HEK293 (cell line): ENCODE results near the gene COLQ.

Source experiments
- CTCF ChIA-PET: fragments of 350-600 bp; formaldehyde crosslinking; extraction: SDS; loops from one replicate; lab custom pipeline; 2021; ENCODE audit warnings: antibody characterized with exemption; lab: Yijun Ruan, JAX
- POLR2A ChIA-PET: fragments of 300-600 bp; formaldehyde crosslinking; extraction: SDS; loops from one replicate; lab custom pipeline; 2020; ENCODE audit warnings: antibody characterized with exemption, inconsistent platforms; lab: Yijun Ruan, JAX
- H3K27ac ChIP-seq: fragments of 200-500 bp; sonication (Bioruptor generic); 2 replicates; pipeline ENCODE4 v1.5.1; 2014; ENCODE audit warnings: low read depth, low read length, control low read depth, inconsistent platforms; ENCODE audit errors: extremely low read depth
- H3K36me3 ChIP-seq, 2 experiments: fragments of 200-500 bp in 1 of 2; sonication (Bioruptor generic) in 1 of 2; 1 replicate in 1 of 2; 2 replicates in 1 of 2; pipeline ENCODE4 v1.5.1; 2014 to 2017; ENCODE audit warnings: inconsistent platforms in 2 of 2, low read length in 2 of 2; ENCODE audit not compliant: control insufficient read depth in 2 of 2, insufficient read depth in 1 of 2
- H3K4me1 ChIP-seq: fragments of 200-500 bp; sonication (Bioruptor generic); 2 replicates; pipeline ENCODE4 v1.5.1; 2014; ENCODE audit warnings: mild to moderate bottlenecking, low read length, inconsistent platforms; ENCODE audit not compliant: control insufficient read depth, insufficient read depth
- H3K4me3 ChIP-seq: 2 replicates; pipeline ENCODE4 v1.5.1; 2011; ENCODE audit warnings: low read depth, mild to moderate bottlenecking, control low read depth, low read length, moderate library complexity
- H3K9me3 ChIP-seq: fragments of 200-500 bp; sonication (Bioruptor generic); 2 replicates; pipeline ENCODE4 v1.5.1; 2014; ENCODE audit warnings: low read depth, low read length, inconsistent platforms; ENCODE audit not compliant: control insufficient read depth, insufficient read depth
- IKZF3 ChIP-seq: fragments of 450-650 bp; IDR thresholded peaks from 2 replicates; pipeline ENCODE4 v1.5.0; 2018; ENCODE audit warnings: missing biosample characterization, mild to moderate bottlenecking, missing genetic modification characterization, moderate library complexity
- KLF17 ChIP-seq: fragments of 450-650 bp; formaldehyde crosslinking; IDR thresholded peaks from 2 replicates; pipeline ENCODE4 v1.5.1; 2016; ENCODE audit warnings: missing biosample characterization, missing genetic modification characterization
- PATZ1 ChIP-seq: fragments of 450-650 bp; formaldehyde crosslinking; IDR thresholded peaks from 2 replicates; pipeline ENCODE4 v1.5.1; 2016; ENCODE audit warnings: missing biosample characterization, missing genetic modification characterization
- SCRT1 ChIP-seq: fragments of 450-650 bp; formaldehyde crosslinking; IDR thresholded peaks from 2 replicates; pipeline ENCODE4 v1.5.1; 2016; ENCODE audit warnings: missing biosample characterization, missing genetic modification characterization, borderline replicate concordance
- SCRT2 ChIP-seq: fragments of 450-650 bp; formaldehyde crosslinking; IDR thresholded peaks from 2 replicates; pipeline ENCODE4 v1.5.1; 2016; ENCODE audit warnings: missing biosample characterization, missing genetic modification characterization
- SP7 ChIP-seq: fragments of 450-650 bp; formaldehyde crosslinking; IDR thresholded peaks from 2 replicates; pipeline ENCODE4 v1.5.1; 2016; ENCODE audit warnings: missing biosample characterization, missing genetic modification characterization
- ZBTB1 ChIP-seq: fragments of 450-650 bp; formaldehyde crosslinking; IDR thresholded peaks from 2 replicates; pipeline ENCODE4 v1.5.1; 2016; ENCODE audit warnings: missing biosample characterization, missing genetic modification characterization
- ZBTB6 ChIP-seq: fragments of 450-650 bp; formaldehyde crosslinking; IDR thresholded peaks from 2 replicates; pipeline ENCODE4 v1.5.1; 2017; ENCODE audit warnings: missing biosample characterization, missing genetic modification characterization
- ZFP3 ChIP-seq: fragments of 450-650 bp; formaldehyde crosslinking; IDR thresholded peaks from 2 replicates; pipeline ENCODE4 v1.5.1; 2016; ENCODE audit warnings: low read depth, missing biosample characterization, missing genetic modification characterization
- ZFP41 ChIP-seq: fragments of 450-650 bp; formaldehyde crosslinking; IDR thresholded peaks from 2 replicates; pipeline ENCODE4 v1.5.1; 2016; ENCODE audit warnings: missing biosample characterization, missing genetic modification characterization, borderline replicate concordance
- ZIC2 ChIP-seq: fragments of 450-650 bp; formaldehyde crosslinking; IDR thresholded peaks from 2 replicates; pipeline ENCODE4 v1.5.1; 2016; ENCODE audit warnings: missing biosample characterization, missing genetic modification characterization
- ZNF112 ChIP-seq: fragments of 450-650 bp; formaldehyde crosslinking; IDR thresholded peaks from 2 replicates; pipeline ENCODE4 v1.5.0; 2017; ENCODE audit warnings: missing biosample characterization, missing genetic modification characterization
- ZNF23 ChIP-seq: fragments of 450-650 bp; formaldehyde crosslinking; IDR thresholded peaks from 2 replicates; pipeline ENCODE4 v1.5.1; 2016; ENCODE audit warnings: missing biosample characterization, missing genetic modification characterization, borderline replicate concordance
- ZNF274 ChIP-seq, 2 experiments: fragments of 200-500 bp in 1 of 2; fragments of 450-650 bp in 1 of 2; sonication (Bioruptor generic) in 1 of 2; formaldehyde crosslinking in 1 of 2; IDR thresholded peaks; 2 replicates each; pipeline versions ENCODE4 v1.5.1 to v1.6.1; 2014 to 2016; ENCODE audit warnings: borderline replicate concordance in 1 of 2, inconsistent platforms in 1 of 2, low read length in 1 of 2, missing biosample characterization in 1 of 2, missing genetic modification characterization in 1 of 2
- ZNF280C ChIP-seq: fragments of 450-650 bp; formaldehyde crosslinking; IDR thresholded peaks from 2 replicates; pipeline ENCODE4 v1.5.1; 2016; ENCODE audit warnings: missing biosample characterization, missing genetic modification characterization
- ZNF404 ChIP-seq: fragments of 450-650 bp; formaldehyde crosslinking; IDR thresholded peaks from 2 replicates; pipeline ENCODE4 v1.5.1; 2017; ENCODE audit warnings: missing biosample characterization, missing genetic modification characterization
- ZNF449 ChIP-seq: fragments of 450-650 bp; formaldehyde crosslinking; IDR thresholded peaks from 2 replicates; pipeline ENCODE4 v1.5.1; 2017; ENCODE audit warnings: missing biosample characterization, mild to moderate bottlenecking, missing genetic modification characterization, moderate library complexity
- ZNF510 ChIP-seq: fragments of 450-650 bp; formaldehyde crosslinking; IDR thresholded peaks from 2 replicates; pipeline ENCODE4 v1.5.1; 2018; ENCODE audit warnings: mild to moderate bottlenecking, missing genetic modification characterization, missing biosample characterization; ENCODE audit not compliant: insufficient replicate concordance
- ZNF623 ChIP-seq: fragments of 450-650 bp; formaldehyde crosslinking; IDR thresholded peaks from 2 replicates; pipeline ENCODE4 v1.5.1; 2016; ENCODE audit warnings: missing biosample characterization, missing genetic modification characterization
- ZNF692 ChIP-seq: fragments of 450-650 bp; formaldehyde crosslinking; IDR thresholded peaks from 2 replicates; pipeline ENCODE4 v1.5.1; 2016; ENCODE audit warnings: missing biosample characterization, missing genetic modification characterization
- ZNF76 ChIP-seq: fragments of 450-650 bp; formaldehyde crosslinking; IDR thresholded peaks from 2 replicates; pipeline ENCODE4; 2016; ENCODE audit warnings: low read depth, missing biosample characterization, missing genetic modification characterization, borderline replicate concordance
- ZNF768 ChIP-seq: fragments of 450-650 bp; formaldehyde crosslinking; IDR thresholded peaks from 2 replicates; pipeline ENCODE4 v1.5.1; 2018; ENCODE audit warnings: missing biosample characterization, mild to moderate bottlenecking, missing genetic modification characterization
- ZNF843 ChIP-seq: fragments of 450-650 bp; formaldehyde crosslinking; IDR thresholded peaks from 2 replicates; pipeline ENCODE4 v1.5.1; 2016; ENCODE audit warnings: missing biosample characterization, missing genetic modification characterization
- ZXDB ChIP-seq: fragments of 450-650 bp; formaldehyde crosslinking; IDR thresholded peaks from 2 replicates; pipeline ENCODE4 v1.5.1; 2016; ENCODE audit warnings: missing biosample characterization, missing genetic modification characterization

COLQ gene

GRCh38 chr3:15498431-15499214, 22.9 kb downstream of the COLQ start (continued):
- TF ChIP-seq ZNF692 (tag by site-specific recombination) (no peak), ZIC2 (peak; percentile 41; the same call in 1 of the 2 replicates), ZNF280C (tag by site-specific recombination) (no peak), ZNF76 (tag by site-specific recombination) (no peak), ZXDB (no peak), ZBTB1 (tag by site-specific recombination) (no peak), PATZ1 (no peak), SCRT2 (tag by site-specific recombination) (no peak), ZNF404 (tag by site-specific recombination) (no peak)
- TF ChIP-seq, all 188 proteins: peak for 3

GRCh38 chr3:15497964-15498363, 23.5 kb downstream of the COLQ start:
- Histone ChIP-seq H3K36me3 (no peaks in the 10 kb centered on the region), H3K27ac (no peak overlapping the region), H3K9me3 (no peaks in the 10 kb centered on the region), H3K4me1 (peaks cover 5% of the 10 kb centered on the region; the same call in 1 of the 2 replicates), H3K4me3 (no peak overlapping the region)
- CTCF ChIA-PET: no interaction called here
- POLR2A ChIA-PET: no interaction called here
- TF ChIP-seq ZFP3 (tag by site-specific recombination) (no peak), ZNF449 (no peak), ZNF112 (tag by site-specific recombination) (no peak), IKZF3 (tag by site-specific recombination) (no peak), ZNF623 (tag by site-specific recombination) (no peak), SP7 (tag by site-specific recombination) (no peak), SCRT1 (no peak), ZNF768 (tag by site-specific recombination) (no peak), ZBTB6 (tag by site-specific recombination) (no peak), ZFP41 (tag by site-specific recombination) (no peak), ZNF23 (tag by site-specific recombination) (no peak), ZNF843 (no peak), ZNF510 (tag by site-specific recombination) (no peak), KLF17 (no peak), ZNF274 (IDR thresholded peaks at IDR 0.05; ENCODE audit: low read length) (no peak), ZNF274 (tag by site-specific recombination; IDR thresholded peaks at IDR 0.05; ENCODE audit: borderline replicate concordance) (no peak)
